SK-N-SH (cell line): Measurements from ENCODE around the gene MCM3AP. TPM values are rescaled to one million over a fixed set of nuclear protein-coding genes. Genes with fewer than 3 reads are reported as not detected.
A peak's percentile ranks its signal among the peaks of the same experiment; 100 is the strongest.

Experiments used
- CHD2 ChIP-seq: fragments of 150-350 bp; IDR thresholded peaks from 2 replicates; pipeline ENCODE4 v1.6.1; 2018; ENCODE audit warnings: low read length; ENCODE audit not compliant: partially characterized antibody
- EZH2phosphoT487 ChIP-seq: fragments of 200-600 bp; sonication (generic); IDR thresholded peaks from 2 replicates; pipeline ENCODE4 v1.6.1; 2017; ENCODE audit warnings: low read depth, mixed run types, mild to moderate bottlenecking, antibody characterized with exemption, moderate library complexity, borderline replicate concordance
- FOSL2 ChIP-seq: IDR thresholded peaks from 2 replicates; pipeline ENCODE4 v1.4.0; 2012; ENCODE audit warnings: low read depth, mild to moderate bottlenecking, moderate library complexity, borderline replicate concordance
- FOXJ3 ChIP-seq: sonication (generic); formaldehyde crosslinking; IDR thresholded peaks from 2 replicates; pipeline ENCODE4 v1.5.1; 2020; ENCODE audit warnings: mild to moderate bottlenecking, missing genetic modification reagents
- FOXM1 ChIP-seq: IDR thresholded peaks from 2 replicates; pipeline ENCODE4 v1.4.0; 2012; ENCODE audit warnings: low read depth, mild to moderate bottlenecking
- GABPA ChIP-seq: IDR thresholded peaks from 2 replicates; pipeline ENCODE4 v1.4.0; 2012; ENCODE audit warnings: low read depth, mild to moderate bottlenecking
- GATA2 ChIP-seq: sonication (generic); formaldehyde crosslinking; IDR thresholded peaks from 2 replicates; pipeline ENCODE4 v1.5.0; 2020; ENCODE audit warnings: mild to moderate bottlenecking, missing genetic modification reagents
- MAX ChIP-seq: IDR thresholded peaks from 2 replicates; pipeline ENCODE4 v1.4.0; 2012; ENCODE audit warnings: low read depth
- MEF2A ChIP-seq: IDR thresholded peaks from 2 replicates; pipeline ENCODE4 v1.4.0; 2012; ENCODE audit warnings: low read depth, borderline replicate concordance
- NFIC ChIP-seq: IDR thresholded peaks from 2 replicates; pipeline ENCODE4 v1.4.0; 2012; ENCODE audit warnings: borderline replicate concordance
- PBX3 ChIP-seq: IDR thresholded peaks from 2 replicates; pipeline ENCODE4; 2012
- POLR2AphosphoS5 ChIP-seq: IDR thresholded peaks from 2 replicates; pipeline ENCODE4 v1.6.1; 2012; ENCODE audit warnings: low read depth, low read length
- RFX5 ChIP-seq: IDR thresholded peaks from 2 replicates; pipeline ENCODE4 v1.6.1; 2012; ENCODE audit warnings: mild to moderate bottlenecking, improper control_type of control experiment, low read length
- RXRA ChIP-seq: IDR thresholded peaks from 2 replicates; pipeline ENCODE4 v1.4.0; 2012; ENCODE audit warnings: low read depth, mild to moderate bottlenecking, borderline replicate concordance
- TCF12 ChIP-seq: IDR thresholded peaks from 2 replicates; pipeline ENCODE4 v1.4.0; 2012
- TEAD4 ChIP-seq: IDR thresholded peaks from 2 replicates; pipeline ENCODE4 v1.4.0; 2012; ENCODE audit warnings: mild to moderate bottlenecking, borderline replicate concordance; ENCODE audit not compliant: insufficient read depth
- USF1 ChIP-seq: IDR thresholded peaks from 2 replicates; pipeline ENCODE4 v1.4.0; 2012; ENCODE audit warnings: low read depth, borderline replicate concordance
- USF2 ChIP-seq: fragments of 150-350 bp; IDR thresholded peaks from 2 replicates; pipeline ENCODE4 v1.6.1; 2017; ENCODE audit warnings: antibody characterized with exemption, low read length, low read depth, borderline replicate concordance
- YY1 ChIP-seq: IDR thresholded peaks from 2 replicates; pipeline ENCODE4 v1.4.0; 2012; ENCODE audit warnings: low read depth, mild to moderate bottlenecking
- ZBTB33 ChIP-seq: IDR thresholded peaks from 2 replicates; pipeline ENCODE4 v1.4.0; 2012; ENCODE audit warnings: low read depth, borderline replicate concordance
- polyA plus RNA-seq, 3 experiments: library from polyadenylated mRNA; depleted of rRNA; stranded (reverse); fragments of >200 nt; gene quantifications; 2 replicates each; pipeline ENCODE4 v1.2.3, GENCODE V29; 2012

The MCM3AP gene
- polyA plus RNA-seq, 1 of the 3 experiments (the other 2 are of a cell fraction) = 42.9 TPM

GRCh38 chr21:46285761-46286647 lies 593 bp upstream of the MCM3AP start, which contains the start of gene YBEY (continued):
- TF ChIP-seq MAX = peak; percentile 71
- TF ChIP-seq EZH2phosphoT487 = no peak
- TF ChIP-seq TCF12 = no peak
- no peak for TF ChIP-seq NFIC
- TF ChIP-seq GATA2 (CRISPR knock-in tag) = no peak
- TF ChIP-seq MEF2A = no peak
- TF ChIP-seq USF1 = peak; percentile 32; the same call in 1 of the 2 replicates
- no peak for TF ChIP-seq USF2
- TF ChIP-seq RXRA = no peak
- peak; percentile 88 for TF ChIP-seq POLR2AphosphoS5
- TF ChIP-seq GABPA = peak; percentile 92
- no peak for TF ChIP-seq TEAD4
- TF ChIP-seq RFX5 = no peak
- peak; percentile 93 for TF ChIP-seq ZBTB33
- no peak for TF ChIP-seq FOXM1
- TF ChIP-seq FOXJ3 (CRISPR knock-in tag) = no peak
- 0 out of 2 replicates have a peak, but pooled peaks have one; percentile 0 for TF ChIP-seq FOSL2
- TF ChIP-seq CHD2 = peak; percentile 96
- no peak for TF ChIP-seq PBX3
- TF ChIP-seq YY1 = no peak
